Umbilical cord (tissue), 2 donors: ENCODE data around the gene ERGIC1. TPM values are rescaled to one million over a fixed set of nuclear protein-coding genes. Genes with fewer than 3 reads are reported as not detected.
"Not testable (repeated sequence)": the region's sequence is repeated elsewhere in the genome, so short reads cannot be mapped to it uniquely, and the experiment has no call there.

Experiments
- DNase-seq: peaks from one replicate; pipeline ENCODE4 v3.0.0-alpha.2; 2015; ENCODE audit warnings: low spot score
- total RNA-seq: library from RNA; depleted of rRNA; stranded (reverse); fragments of >200 nt; gene quantifications from one replicate; pipeline ENCODE4 v1.2.3, GENCODE V29; 2014; ENCODE audit warnings: low replicate concordance; ENCODE audit not compliant: insufficient read depth

Gene ERGIC1
- total RNA-seq, 1 donor from 2014 or later, result 42.1 TPM

GRCh38 chr5:172864171-172864570 is 30.1 kb downstream of the ERGIC1 start:
- not testable (repeated sequence) for DNase-seq

- no peak for DNase-seq
Observed at GRCh38 chr5:172864747-172865146, 30.7 kb downstream of the ERGIC1 start.

GRCh38 chr5:172866378-172866777 is 32.3 kb downstream of the ERGIC1 start:
- no peak for DNase-seq

GRCh38 chr5:172866802-172867748 is 33.0 kb downstream of the ERGIC1 start:
- DNase-seq, result no peak

- DNase-seq, result no peak
Observed at GRCh38 chr5:172867761-172868435, 33.8 kb downstream of the ERGIC1 start.

- DNase-seq, result no peak
Observed at GRCh38 chr5:172868436-172868923, 34.4 kb downstream of the ERGIC1 start.

- no peak for DNase-seq
Observed at GRCh38 chr5:172868924-172869591, 35.0 kb downstream of the ERGIC1 start.

- DNase-seq, result no peak
Observed at GRCh38 chr5:172869691-172870090, 35.6 kb downstream of the ERGIC1 start.

- DNase-seq, result peak; percentile 50
Observed at GRCh38 chr5:172870291-172870714, 36.3 kb downstream of the ERGIC1 start.

GRCh38 chr5:172870715-172871461 is 36.8 kb downstream of the ERGIC1 start:
- DNase-seq, result no peak

GRCh38 chr5:172871536-172871935 is 37.5 kb downstream of the ERGIC1 start:
- DNase-seq, result no peak

GRCh38 chr5:172871982-172872381 is 37.9 kb downstream of the ERGIC1 start:
- DNase-seq, result no peak

- peak; percentile 83 for DNase-seq
Observed at GRCh38 chr5:172872997-172873491, 39.0 kb downstream of the ERGIC1 start.

GRCh38 chr5:172873513-172873912 is 39.5 kb downstream of the ERGIC1 start:
- DNase-seq, result no peak

GRCh38 chr5:172874647-172875504 is 40.8 kb downstream of the ERGIC1 start:
- no peak for DNase-seq

- no peak for DNase-seq
Observed at GRCh38 chr5:172875505-172876279, 41.6 kb downstream of the ERGIC1 start.

GRCh38 chr5:172876578-172876977 is 42.5 kb downstream of the ERGIC1 start:
- DNase-seq, result no peak

GRCh38 chr5:172877466-172878260 is 43.6 kb downstream of the ERGIC1 start:
- no peak for DNase-seq

GRCh38 chr5:172878585-172878932 is 44.5 kb downstream of the ERGIC1 start:
- DNase-seq, result no peak
